Activated CD4-positive, alpha-beta T cell treated with anti-CD3 and anti-CD28 coated beads, Interleukin-2, amount 10 ng/mL, durations not matched to agents 24 days and 14 days (primary cell): ENCODE measurements around the gene MUCL3. TPM values are rescaled to one million over a fixed set of nuclear protein-coding genes. Genes with fewer than 3 reads are reported as not detected.
"Not testable (repeated sequence)": the region's sequence is repeated elsewhere in the genome, so short reads cannot be mapped to it uniquely, and the experiment has no call there.

ENCODE experiments used
- DNase-seq: peaks from one replicate; pipeline ENCODE4 v3.0.0; 2022
- H3K27ac Mint-ChIP-seq: one replicate; pipeline ENCODE4 v1.8.0; 2022; ENCODE audit warnings: mild to moderate bottlenecking, mixed read lengths
- H3K27me3 Mint-ChIP-seq: one replicate; pipeline ENCODE4 v1.8.0; 2022; ENCODE audit warnings: mixed read lengths
- H3K36me3 Mint-ChIP-seq: one replicate; pipeline ENCODE4 v1.8.0; 2022; ENCODE audit warnings: low read depth, mild to moderate bottlenecking, mixed read lengths
- H3K4me1 Mint-ChIP-seq: one replicate; pipeline ENCODE4 v1.8.0; 2021; ENCODE audit warnings: mixed read lengths
- H3K4me3 Mint-ChIP-seq: one replicate; pipeline ENCODE4 v1.8.0; 2022; ENCODE audit warnings: mild to moderate bottlenecking, moderate library complexity, mixed read lengths
- H3K9me3 Mint-ChIP-seq: one replicate; pipeline ENCODE4 v1.8.0; 2021; ENCODE audit warnings: mixed read lengths
- intact Hi-C: fragments of 100-400 bp; cut with micrococcal nuclease; formaldehyde crosslinking; loops from one replicate; pipeline ENCODE4 v1.15.1; 2023
- total RNA-seq: library from RNA; stranded (reverse); gene quantifications from 2 replicates; pipeline ENCODE4 v1.2.3, GENCODE V29; 2022

Gene MUCL3
- total RNA-seq, 1 donor from 2014 or later = not detected

- Mint-ChIP-seq H3K9me3 (no peaks in the 10 kb centered on the region), H3K36me3 (peaks cover 70% of the 10 kb centered on the region)
- DNase-seq = peak; percentile 78
Observed at GRCh38 chr6:30915591-30915946, 25.2 kb upstream of the MUCL3 start.

GRCh38 chr6:30917041-30917440 is 23.7 kb upstream of the MUCL3 start:
- intact Hi-C loops = loop anchor here (10.0 kb wide), 1 partner anchor 128 kb away; no protein-coding TSS in a partner anchor
- Mint-ChIP-seq H3K36me3 (peaks cover 67% of the 10 kb centered on the region), H3K27me3 (no peaks in the 10 kb centered on the region), H3K4me1 (peaks cover 36% of the 10 kb centered on the region), H3K9me3 (no peaks in the 10 kb centered on the region), H3K27ac (no peak overlapping the region), H3K4me3 (no peak overlapping the region)
- DNase-seq = no peak

More at GRCh38 chr6:30915591-30915946, 25.2 kb upstream of the MUCL3 start:
- peak overlapping the region; percentile 58 for H3K27ac Mint-ChIP-seq
- no peaks in the 10 kb centered on the region for H3K27me3 Mint-ChIP-seq
- H3K4me3 Mint-ChIP-seq = peak overlapping the region; percentile 92
- intact Hi-C loops = loop anchor here (2.0 to 10.0 kb wide), 6 partner anchors 31 to 171 kb away; partner anchors contain the start of gene DDR1
- H3K4me1 Mint-ChIP-seq = peaks cover 42% of the 10 kb centered on the region

GRCh38 chr6:30917487-30917886 is 23.3 kb upstream of the MUCL3 start:
- H3K9me3 Mint-ChIP-seq = no peaks in the 10 kb centered on the region
- no peak overlapping the region for H3K4me3 Mint-ChIP-seq
- intact Hi-C loops = loop anchor here (10.0 kb wide), 1 partner anchor 127 kb away; no protein-coding TSS in a partner anchor
- H3K36me3 Mint-ChIP-seq = peaks cover 66% of the 10 kb centered on the region
- no peak overlapping the region for H3K27ac Mint-ChIP-seq
- H3K27me3 Mint-ChIP-seq = no peaks in the 10 kb centered on the region
- H3K4me1 Mint-ChIP-seq = peaks cover 32% of the 10 kb centered on the region
- no peak for DNase-seq

GRCh38 chr6:30918670-30919069 is 22.1 kb upstream of the MUCL3 start:
- Mint-ChIP-seq H3K27me3 (no peaks in the 10 kb centered on the region), H3K4me1 (peaks cover 22% of the 10 kb centered on the region), H3K4me3 (no peak overlapping the region), H3K9me3 (no peaks in the 10 kb centered on the region), H3K27ac (no peak overlapping the region), H3K36me3 (peaks cover 66% of the 10 kb centered on the region)
- intact Hi-C loops = loop anchor here (10.0 kb wide), 1 partner anchor 126 kb away; no protein-coding TSS in a partner anchor
- no peak for DNase-seq

- Mint-ChIP-seq H3K27ac (no peak overlapping the region), H3K27me3 (no peaks in the 10 kb centered on the region), H3K36me3 (peaks cover 60% of the 10 kb centered on the region), H3K4me3 (no peak overlapping the region), H3K4me1 (peaks cover 2% of the 10 kb centered on the region), H3K9me3 (no peaks in the 10 kb centered on the region)
- no peak for DNase-seq
- intact Hi-C loops = no loop called here
Observed at GRCh38 chr6:30922447-30922852, 18.3 kb upstream of the MUCL3 start.

- H3K27ac Mint-ChIP-seq, H3K9me3 Mint-ChIP-seq, intact Hi-C loops, H3K27me3 Mint-ChIP-seq, DNase-seq, H3K4me3 Mint-ChIP-seq, H3K4me1 Mint-ChIP-seq: not testable (repeated sequence)
- H3K36me3 Mint-ChIP-seq = peaks cover 64% of the 10 kb centered on the region
Observed at GRCh38 chr6:30924040-30924627, 16.6 kb upstream of the MUCL3 start.

- H3K9me3 Mint-ChIP-seq = peaks cover 4% of the 10 kb centered on the region
- H3K27me3 Mint-ChIP-seq = no peaks in the 10 kb centered on the region
- no peaks in the 10 kb centered on the region for H3K4me1 Mint-ChIP-seq
- DNase-seq = no peak
- H3K4me3 Mint-ChIP-seq = no peak overlapping the region
- H3K36me3 Mint-ChIP-seq = peaks cover 46% of the 10 kb centered on the region
- no peak overlapping the region for H3K27ac Mint-ChIP-seq
- intact Hi-C loops = no loop called here
Observed at GRCh38 chr6:30926644-30927043, 14.1 kb upstream of the MUCL3 start.

- H3K4me1 Mint-ChIP-seq, H3K4me3 Mint-ChIP-seq, H3K27ac Mint-ChIP-seq, intact Hi-C loops, H3K9me3 Mint-ChIP-seq, H3K27me3 Mint-ChIP-seq, DNase-seq: not testable (repeated sequence)
- peaks cover 45% of the 10 kb centered on the region for H3K36me3 Mint-ChIP-seq
Observed at GRCh38 chr6:30927080-30927479, 13.7 kb upstream of the MUCL3 start.

- DNase-seq = no peak
- Mint-ChIP-seq H3K27me3 (no peaks in the 10 kb centered on the region), H3K36me3 (peaks cover 32% of the 10 kb centered on the region), H3K27ac (no peak overlapping the region), H3K4me1 (no peaks in the 10 kb centered on the region), H3K4me3 (no peak overlapping the region), H3K9me3 (peaks cover 4% of the 10 kb centered on the region)
- intact Hi-C loops = no loop called here
Observed at GRCh38 chr6:30928677-30929076, 12.1 kb upstream of the MUCL3 start.

GRCh38 chr6:30930506-30930905 is 10.3 kb upstream of the MUCL3 start:
- Mint-ChIP-seq H3K27me3 (no peaks in the 10 kb centered on the region), H3K9me3 (peaks cover 4% of the 10 kb centered on the region), H3K36me3 (peaks cover 28% of the 10 kb centered on the region), H3K4me3 (no peak overlapping the region), H3K4me1 (no peaks in the 10 kb centered on the region), H3K27ac (no peak overlapping the region)
- intact Hi-C loops = no loop called here
- DNase-seq = no peak

- H3K4me1 Mint-ChIP-seq = no peaks in the 10 kb centered on the region
- no peak for DNase-seq
- no peak overlapping the region for H3K4me3 Mint-ChIP-seq
- intact Hi-C loops = no loop called here
- no peak overlapping the region for H3K27ac Mint-ChIP-seq
- H3K9me3 Mint-ChIP-seq = peaks cover 4% of the 10 kb centered on the region
- H3K36me3 Mint-ChIP-seq = peaks cover 25% of the 10 kb centered on the region
- H3K27me3 Mint-ChIP-seq = no peaks in the 10 kb centered on the region
Observed at GRCh38 chr6:30931272-30931671, 9.5 kb upstream of the MUCL3 start.

GRCh38 chr6:30931969-30932645 is 8.7 kb upstream of the MUCL3 start, which contains the start of gene SFTA2:
TSS of gene SFTA2 (minus strand) at chr6:30932170. CDS start at chr6:30932096, 74 bp downstream.
- no peaks in the 10 kb centered on the region for H3K4me1 Mint-ChIP-seq
- peaks cover 4% of the 10 kb centered on the region for H3K9me3 Mint-ChIP-seq
- H3K27ac Mint-ChIP-seq = no peak within 1 kb of the TSS
- no peak within 1 kb of the TSS for H3K4me3 Mint-ChIP-seq
- intact Hi-C loops = no loop called here
- peaks cover 2% of the 10 kb centered on the region for H3K27me3 Mint-ChIP-seq
- H3K36me3 Mint-ChIP-seq = peaks cover 17% of the 10 kb centered on the region
- no peak for DNase-seq

GRCh38 chr6:30932665-30933365 is 8.0 kb upstream of the MUCL3 start:
- Mint-ChIP-seq H3K4me3 (no peak overlapping the region), H3K36me3 (peaks cover 12% of the 10 kb centered on the region), H3K4me1 (no peaks in the 10 kb centered on the region), H3K9me3 (peaks cover 4% of the 10 kb centered on the region), H3K27ac (no peak overlapping the region), H3K27me3 (peaks cover 4% of the 10 kb centered on the region)
- intact Hi-C loops = no loop called here
- DNase-seq = no peak

GRCh38 chr6:30935018-30935417 is 5.8 kb upstream of the MUCL3 start:
- no peaks in the 10 kb centered on the region for H3K4me1 Mint-ChIP-seq
- H3K27me3 Mint-ChIP-seq = peaks cover 4% of the 10 kb centered on the region
- no peak for DNase-seq
- H3K4me3 Mint-ChIP-seq = no peak overlapping the region
- H3K9me3 Mint-ChIP-seq = no peaks in the 10 kb centered on the region
- H3K36me3 Mint-ChIP-seq = no peaks in the 10 kb centered on the region
- H3K27ac Mint-ChIP-seq = no peak overlapping the region
- intact Hi-C loops = no loop called here
